ENCODE measurements around the gene COL4A2. TPM values are rescaled to one million over a fixed set of nuclear protein-coding genes. Genes with fewer than 3 reads are reported as not detected.
A peak's percentile ranks its signal among the peaks of the same experiment; 100 is the strongest.
"Not testable (repeated sequence)": the region's sequence is repeated elsewhere in the genome, so short reads cannot be mapped to it uniquely, and the experiment has no call there.

The COL4A2 gene
- total RNA-seq, 1 experiment from 2014 or later: 38.4 TPM

DNA sequence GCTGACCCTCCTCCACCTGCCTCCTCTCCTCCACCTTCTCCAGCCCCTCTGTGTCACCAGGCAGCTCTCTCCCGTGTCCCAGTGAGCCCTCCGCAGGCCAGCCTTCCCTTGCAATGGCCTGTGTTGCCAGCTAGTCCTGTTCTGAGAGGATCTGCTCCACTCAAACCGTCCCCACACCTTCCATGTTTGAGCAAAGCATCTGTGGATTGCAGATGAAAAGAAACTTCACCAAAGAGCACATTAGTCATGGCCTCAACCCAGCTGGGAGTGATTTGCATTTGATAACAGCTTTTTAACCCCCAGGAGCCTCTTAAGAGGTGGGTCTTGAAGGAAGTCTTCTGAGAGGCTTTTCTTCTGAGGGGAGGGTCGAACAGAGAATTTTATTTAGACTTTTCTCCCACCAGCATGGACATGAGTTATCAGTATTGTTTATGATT lies 72.8 kb downstream of the COL4A2 start:
- peak; percentile 10 for DNase-seq (ENCODE audit: low spot score)

DNA sequence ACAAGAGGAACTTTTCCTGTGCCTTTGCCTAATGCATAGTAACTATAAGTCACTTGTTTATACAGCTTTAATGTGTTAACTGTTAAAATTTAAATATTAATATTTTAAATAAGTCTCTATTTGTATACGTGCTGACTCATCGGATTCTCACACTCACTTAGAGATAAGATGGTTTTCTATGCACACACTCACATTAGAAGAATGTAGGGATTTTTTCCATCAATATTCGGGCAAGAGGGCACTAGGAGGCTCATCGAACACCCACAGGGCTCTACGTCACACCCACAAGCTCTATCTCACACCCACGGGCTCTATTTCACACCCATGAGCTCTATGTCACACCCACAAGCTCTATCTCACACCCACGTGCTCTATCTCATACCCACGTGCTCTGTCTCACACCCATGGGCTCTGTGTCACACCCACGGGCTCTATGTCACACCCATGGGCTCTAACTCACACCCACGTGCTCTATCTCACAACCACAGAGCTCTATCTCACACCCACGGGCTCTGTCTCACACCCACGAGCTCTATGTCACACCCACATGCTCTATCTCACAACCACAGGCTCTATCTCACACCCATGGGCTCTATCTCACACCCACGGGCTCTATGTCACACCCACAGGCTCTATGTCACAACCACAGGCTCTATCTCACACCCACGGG lies 73.4 kb downstream of the COL4A2 start:
- DNase-seq (ENCODE audit: low spot score): no peak

DNA sequence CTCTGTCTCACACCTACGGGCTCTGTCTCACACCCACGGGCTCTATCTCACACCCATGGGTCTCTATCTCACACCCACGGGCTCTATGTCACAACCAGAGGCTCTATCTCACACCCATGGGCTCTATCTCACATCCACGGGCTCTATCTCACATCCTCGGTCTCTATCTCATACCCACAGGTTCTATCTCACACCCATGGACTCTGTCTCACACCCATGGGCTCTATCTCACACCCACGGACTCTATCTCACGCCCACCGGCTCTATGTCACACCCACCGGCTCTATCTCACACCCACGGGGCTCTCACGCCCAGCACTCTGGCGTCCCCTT lies 73.9 kb downstream of the COL4A2 start:
- DNase-seq (ENCODE audit: low spot score): no peak

DNA sequence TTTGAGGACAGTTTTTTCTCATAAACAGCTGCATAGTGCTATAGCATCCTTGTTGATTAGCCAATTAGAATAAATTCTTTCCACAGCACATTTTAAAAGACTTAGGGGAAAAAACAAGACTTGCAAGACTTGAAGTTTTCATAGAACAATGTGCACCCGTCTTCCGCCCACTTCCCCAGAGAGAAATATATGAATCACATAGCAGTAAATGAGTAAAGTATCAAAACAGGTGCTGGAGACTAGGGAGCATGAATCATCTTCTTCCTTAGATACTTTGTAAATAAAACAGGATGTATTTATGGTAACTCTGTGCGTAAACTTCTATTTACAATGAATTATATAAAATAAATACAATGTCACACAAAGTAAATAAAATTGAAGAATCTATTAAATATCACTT lies 75.1 kb downstream of the COL4A2 start:
- DNase-seq (ENCODE audit: low spot score): peak; percentile 37

DNA sequence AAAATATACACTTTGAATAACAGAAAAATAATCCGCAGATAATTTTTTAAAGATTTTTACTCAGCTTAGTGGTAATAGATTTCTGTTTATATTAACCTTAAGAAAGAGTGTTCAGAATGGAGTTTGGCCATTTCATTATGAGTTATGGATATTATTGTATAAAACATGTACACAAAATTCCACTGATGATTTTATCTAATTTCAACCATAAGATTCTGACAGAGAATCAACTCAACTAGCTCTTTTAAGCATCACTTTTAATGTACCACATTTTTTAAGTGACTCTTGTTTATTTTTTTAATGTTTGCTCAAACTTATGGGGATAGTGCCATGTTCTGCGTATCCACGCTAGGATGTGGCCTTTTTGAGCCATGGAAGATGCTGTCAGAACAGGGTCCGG lies 75.7 kb downstream of the COL4A2 start:
- no peak for DNase-seq (ENCODE audit: low spot score)

DNA sequence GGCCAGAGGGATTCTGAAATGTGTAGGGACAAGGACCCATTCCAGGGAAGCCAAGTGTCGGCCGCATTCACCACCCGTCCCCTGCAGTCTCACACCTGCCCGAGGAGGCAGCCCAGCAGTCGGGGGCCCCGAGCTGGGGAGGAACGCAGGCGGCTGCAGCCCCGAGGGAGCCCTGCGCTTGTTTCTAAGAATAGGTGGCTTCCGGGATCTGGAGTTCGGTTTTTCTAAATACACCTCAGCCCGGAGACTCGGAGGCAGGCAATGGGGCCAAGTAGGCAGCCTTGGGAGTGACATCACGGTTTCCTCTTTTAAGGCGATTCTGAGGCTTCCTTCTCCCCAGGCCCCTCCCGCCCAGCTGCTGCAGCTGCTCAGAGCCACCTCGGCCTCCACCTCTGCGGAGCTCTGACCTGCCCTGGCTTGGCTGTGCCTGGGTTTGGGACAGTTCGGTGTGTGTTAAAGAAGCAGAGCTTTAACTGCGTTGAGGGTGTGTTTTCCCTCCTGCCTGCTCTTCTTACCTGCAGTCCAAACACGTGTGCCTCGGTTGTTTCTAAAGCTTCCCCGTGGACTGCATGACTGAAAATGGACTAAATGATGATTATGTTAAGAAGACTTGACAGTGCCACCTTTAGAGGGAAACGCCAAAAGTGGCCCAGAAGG lies 80.5 kb downstream of the COL4A2 start:
- DNase-seq (ENCODE audit: low spot score): no peak

DNA sequence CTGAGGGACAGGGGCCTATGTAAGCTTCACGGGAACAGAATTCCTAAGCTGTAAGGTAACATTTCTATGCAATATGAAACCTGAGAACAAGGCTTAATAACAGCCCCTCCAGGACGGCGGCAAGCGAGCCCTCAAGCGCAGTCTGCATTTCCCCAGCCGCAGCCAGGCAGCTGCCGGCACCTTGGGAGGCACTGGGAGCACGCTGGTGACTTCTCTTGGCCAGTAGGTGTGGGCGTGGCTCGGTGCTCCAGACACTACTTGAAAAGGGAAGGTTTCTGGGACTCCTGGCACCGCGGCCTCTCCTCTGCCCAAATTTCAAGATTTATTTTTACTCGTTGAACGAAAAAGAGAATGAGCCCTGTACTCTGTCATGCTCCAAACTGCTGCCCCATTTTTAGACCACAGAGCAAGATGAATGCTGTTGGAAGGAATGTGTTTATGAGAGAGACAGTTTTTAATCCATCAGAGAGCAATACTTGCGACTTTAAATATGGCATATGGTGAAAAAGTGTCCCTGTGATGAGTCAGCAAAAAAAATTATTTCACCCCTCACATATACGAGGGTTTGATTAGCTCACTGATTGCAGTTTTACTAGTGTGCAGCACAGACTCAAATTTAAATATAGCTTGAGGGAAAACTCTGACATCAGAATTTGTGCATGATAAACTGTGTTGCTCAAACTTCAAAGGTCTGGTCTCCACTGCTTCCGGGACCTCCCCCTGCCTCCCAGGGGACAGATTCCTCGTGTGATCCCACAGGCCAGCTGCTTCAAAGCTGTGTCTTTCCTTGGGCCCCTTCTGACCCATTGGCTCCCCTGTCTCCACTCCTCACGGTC lies 81.2 kb downstream of the COL4A2 start:
- no peak for DNase-seq (ENCODE audit: low spot score)

DNA sequence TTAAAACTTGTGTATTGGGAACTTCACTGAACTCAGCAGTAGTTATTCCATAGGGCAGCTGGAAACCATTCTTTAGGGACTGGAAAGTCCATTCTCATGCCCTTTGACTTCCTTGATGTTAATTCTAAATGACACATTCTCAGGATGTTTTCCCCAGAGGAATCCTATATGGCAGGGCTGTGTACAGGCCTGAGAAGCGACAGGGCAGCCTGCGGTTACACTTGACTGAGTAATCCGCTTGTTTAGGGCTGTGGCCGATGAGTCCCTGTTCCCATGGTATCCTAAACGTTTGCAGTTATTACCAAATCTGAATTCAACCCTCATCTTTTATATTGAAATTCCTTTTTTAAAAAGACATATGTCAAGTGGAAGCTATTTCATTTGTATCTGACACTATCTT lies 83.5 kb downstream of the COL4A2 start:
- no peak for DNase-seq (ENCODE audit: low spot score)

DNA sequence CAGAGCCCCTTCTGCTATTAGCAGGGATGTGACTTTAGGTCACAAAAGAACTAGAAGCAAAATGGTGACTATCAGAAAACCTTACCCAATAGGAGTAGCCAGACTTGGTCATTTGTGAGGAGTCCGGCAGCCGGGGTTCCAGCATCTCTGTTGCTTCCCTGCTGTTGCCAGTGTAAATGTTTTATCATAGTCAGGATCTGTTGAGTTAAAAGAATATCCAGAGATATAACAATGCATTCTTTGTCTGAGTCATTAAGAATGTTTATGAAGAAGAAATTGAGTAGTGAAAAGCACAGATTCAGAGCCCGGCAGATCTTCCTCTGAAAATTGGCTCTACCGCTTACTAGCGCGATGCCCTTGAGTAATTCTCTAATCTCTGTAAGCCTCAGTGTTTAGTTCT lies 84.2 kb downstream of the COL4A2 start:
- DNase-seq (ENCODE audit: low spot score): no peak

DNA sequence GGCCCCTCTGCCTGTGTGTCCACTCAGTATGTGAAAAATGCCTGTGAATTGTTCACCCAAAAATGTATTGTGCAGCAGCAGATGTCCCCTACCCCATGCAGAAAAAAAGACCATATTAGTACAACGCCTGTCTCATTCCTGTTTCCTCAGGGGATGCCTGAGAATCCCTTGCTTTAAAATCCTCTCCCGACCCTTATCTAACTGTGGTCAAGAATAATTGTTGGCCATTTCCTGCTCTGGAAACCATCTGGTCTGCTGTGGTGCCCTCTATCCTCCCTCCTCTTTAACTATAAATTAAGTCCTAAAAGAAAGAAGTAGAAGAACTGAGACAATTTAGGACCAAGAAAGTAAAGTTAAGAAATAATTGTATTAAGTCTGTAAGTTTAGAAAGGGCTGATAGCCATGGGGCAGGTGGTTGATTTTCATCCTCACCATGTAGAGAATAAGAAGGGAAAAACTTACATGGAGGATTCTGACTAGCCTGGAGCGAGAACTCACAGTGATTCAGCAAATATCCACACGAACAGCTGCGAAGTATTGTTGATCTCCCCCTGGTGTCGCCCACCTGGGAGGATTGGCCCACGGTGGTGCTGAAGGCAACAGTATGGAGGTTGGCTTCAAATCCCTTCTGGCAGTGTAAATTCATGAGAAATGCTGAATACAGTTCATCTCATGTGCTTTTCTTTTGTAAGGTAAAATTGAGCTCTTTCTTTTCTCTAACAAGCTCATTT lies 85.6 kb downstream of the COL4A2 start:
- no peak for DNase-seq (ENCODE audit: low spot score)

DNA sequence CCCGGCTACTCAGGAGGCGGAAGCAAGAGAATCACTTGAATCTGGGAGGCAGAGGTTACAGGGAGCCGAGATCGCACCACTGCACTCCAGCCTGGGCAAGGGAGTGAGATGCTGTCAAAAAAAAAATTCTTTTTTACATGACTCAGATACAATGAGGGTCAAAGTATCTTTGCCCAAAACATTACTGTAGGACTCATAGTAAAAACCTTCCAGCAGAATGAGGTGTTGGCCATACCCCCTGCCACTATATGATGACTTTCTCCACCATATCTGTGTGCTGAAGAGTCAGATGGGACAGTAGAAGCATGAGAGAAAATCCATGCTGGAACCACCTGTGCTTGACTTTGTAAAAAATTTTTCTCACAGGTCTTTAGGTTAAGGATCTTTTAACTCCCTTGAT lies 86.7 kb downstream of the COL4A2 start:
- no peak for DNase-seq (ENCODE audit: low spot score)

DNA sequence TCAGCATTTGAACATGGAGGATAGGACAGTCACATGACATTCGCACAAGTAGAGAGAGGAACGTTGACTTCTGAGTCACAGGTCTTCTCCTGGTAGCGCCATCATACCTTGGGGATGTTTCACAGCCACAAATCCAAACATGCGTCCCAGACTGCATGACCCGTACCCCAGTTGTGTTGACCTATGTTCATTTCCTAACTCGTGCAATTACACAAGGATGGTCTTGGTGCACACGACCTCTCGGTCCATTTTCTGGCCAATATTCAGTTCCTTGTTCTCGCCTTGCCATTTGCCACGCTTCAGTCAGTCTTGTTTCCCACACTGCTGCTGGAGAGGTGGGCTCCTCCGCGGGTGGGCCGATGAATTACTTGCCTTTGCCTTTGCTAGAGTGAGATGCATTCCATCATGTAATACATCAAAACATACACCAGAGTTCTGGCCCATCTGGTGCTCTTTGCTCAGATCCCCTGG lies 87.3 kb downstream of the COL4A2 start:
- no peak for DNase-seq (ENCODE audit: low spot score)

DNA sequence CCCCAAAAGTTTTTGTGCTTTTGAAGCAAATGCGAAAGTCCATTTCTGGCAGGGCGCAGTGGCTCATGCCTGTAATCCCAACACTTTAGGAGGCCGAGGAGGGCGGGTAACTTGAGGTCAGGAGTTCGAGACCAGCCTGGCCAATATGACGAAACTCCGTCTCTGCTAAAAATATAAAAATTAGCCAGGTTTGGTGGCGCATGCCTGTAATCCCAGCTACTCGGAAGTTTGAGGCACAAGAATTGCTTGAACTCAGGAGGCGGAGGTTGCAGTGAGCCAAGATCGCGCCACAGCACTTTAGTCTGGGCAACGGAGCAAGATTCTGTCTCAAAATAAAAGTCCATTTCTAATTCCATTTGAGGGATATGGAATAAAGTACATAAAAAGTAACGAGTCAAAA lies 88.5 kb downstream of the COL4A2 start:
- not testable (repeated sequence) for DNase-seq (ENCODE audit: low spot score)

DNA sequence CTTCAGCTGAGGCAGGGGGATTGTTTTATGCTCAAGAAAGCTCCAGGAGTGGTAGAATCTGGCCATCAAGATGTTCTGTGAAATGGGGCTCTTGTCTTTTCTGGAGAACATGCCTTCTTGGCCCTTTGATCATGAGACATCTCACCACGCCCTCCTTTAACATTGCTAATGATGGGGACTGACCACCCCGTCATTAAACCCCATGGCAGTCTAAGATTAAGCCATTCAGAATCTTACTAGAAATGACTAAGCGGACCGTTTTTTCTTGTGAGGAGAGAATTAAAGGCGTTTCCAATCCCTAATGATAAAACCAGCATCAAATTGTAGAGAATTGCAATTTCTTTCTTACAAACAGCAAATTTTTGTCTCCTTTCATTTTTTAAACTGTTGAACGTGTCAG lies 89.4 kb downstream of the COL4A2 start:
- no peak for DNase-seq (ENCODE audit: low spot score)

DNA sequence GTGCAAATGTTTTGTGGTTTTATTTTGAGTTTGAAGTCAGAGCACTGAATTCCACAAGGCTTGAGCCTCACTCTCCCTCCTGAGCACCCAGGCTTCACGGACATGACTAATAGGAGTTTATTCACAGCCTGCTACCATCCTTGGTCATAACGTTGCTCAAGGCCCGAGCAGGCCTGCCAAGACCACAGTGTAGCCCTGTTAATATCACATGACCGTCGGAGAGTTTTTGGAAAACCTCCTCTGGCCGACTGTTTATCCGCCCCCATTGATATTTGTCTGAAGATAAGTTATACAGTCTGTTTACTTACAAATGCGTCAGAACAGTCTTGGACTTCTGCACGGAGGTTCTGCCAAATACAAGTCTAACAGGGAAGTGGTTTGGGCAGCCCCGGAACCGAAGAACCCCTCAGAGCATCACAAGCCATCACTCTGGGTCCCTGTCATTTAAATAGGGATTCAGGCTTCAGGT lies 89.9 kb downstream of the COL4A2 start:
- no peak for DNase-seq (ENCODE audit: low spot score)

DNA sequence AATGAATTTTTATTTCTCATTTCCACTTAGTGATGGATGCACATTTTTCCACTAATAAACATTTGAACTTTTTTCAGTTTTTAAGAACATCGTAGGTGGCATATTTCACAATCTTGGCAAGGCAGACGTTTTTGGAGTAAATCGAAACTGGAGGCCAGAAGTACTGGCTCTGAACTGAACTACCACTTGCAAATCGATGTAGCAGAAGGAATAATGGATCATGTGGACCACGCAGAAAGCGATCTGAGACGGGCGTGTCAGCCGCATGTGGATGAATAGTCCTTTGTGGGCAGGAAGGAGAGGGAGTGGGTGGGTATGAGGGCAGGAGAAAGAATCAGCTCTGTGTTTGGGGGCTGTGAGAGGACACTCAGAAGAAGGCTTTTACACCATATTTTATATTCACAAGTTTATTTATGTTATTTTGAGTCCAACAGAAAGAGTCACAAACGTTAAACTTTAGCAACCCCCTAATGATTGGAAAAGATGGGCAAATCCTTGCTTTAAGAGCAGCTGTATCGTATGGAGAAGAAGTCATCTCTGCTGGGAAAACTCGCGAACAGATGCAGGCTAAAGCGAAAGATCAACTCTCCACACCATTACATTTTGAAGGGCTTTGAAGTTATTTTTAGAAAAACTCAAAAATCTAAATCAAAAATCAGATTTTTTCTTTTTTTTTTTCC lies 90.5 kb downstream of the COL4A2 start:
- DNase-seq (ENCODE audit: low spot score): no peak

DNA sequence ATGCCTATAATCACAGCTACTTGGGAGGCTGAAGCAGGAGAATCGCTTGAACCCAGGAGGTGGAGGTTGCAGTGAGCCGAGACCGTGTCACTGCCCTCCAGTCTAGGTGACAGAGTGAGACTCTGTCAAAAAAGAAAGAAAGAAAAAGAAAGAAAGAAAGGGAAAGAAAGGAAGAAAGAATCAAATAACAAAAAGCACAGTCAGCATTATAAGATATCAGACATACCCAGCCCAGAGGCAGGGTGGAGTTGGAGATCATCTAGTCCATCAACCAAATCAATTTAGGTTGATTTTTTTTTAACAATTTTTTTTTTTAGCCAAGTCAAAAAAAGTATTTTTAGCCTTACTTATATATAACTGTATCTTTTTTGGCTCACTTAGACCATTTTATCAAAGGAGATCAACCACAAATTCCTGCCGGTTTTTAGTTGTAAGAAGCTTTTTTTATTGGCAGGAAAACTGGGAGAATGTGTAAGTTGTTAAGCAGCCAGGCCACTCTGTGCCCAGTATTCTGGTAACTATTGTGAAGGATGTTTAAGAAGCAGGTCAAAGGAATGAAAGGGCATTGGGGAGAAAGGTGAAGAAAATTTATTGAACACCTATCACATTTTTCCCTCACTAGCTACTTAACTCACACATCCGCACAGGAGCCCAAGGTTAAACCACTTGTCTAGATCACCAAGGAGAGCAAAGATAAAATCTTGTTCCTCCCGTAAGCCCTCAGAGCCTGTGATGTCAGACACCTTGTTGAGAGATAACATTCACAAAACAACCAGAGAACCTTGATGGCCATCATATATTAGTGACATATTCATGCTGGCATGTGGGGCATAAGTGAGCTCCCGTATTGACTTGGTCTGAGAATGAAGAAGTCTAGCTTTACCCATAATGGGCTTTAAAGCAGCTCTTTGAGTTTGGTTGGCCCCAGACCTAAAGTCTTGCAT lies 91.8 kb downstream of the COL4A2 start:
- DNase-seq (ENCODE audit: low spot score): peak; percentile 17

DNA sequence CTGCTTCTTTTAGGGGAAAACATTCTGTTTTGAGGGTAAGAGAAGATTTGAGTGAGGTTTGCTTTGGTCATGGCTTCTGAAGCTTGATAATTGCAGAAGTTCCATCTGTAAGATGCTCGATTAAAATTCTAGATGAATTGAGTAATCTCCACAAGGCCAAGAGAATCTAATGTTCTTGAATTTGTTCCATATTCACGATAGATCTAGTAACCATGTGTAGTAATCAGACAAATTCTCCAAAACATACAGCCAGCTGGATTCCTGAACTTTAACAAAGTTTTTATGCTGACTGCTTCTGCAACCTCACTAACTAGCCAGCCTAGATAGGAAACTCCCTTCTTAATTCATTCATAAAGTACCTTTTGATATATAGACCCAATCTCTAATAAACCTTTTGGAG lies 92.7 kb downstream of the COL4A2 start:
- DNase-seq (ENCODE audit: low spot score): no peak

DNA sequence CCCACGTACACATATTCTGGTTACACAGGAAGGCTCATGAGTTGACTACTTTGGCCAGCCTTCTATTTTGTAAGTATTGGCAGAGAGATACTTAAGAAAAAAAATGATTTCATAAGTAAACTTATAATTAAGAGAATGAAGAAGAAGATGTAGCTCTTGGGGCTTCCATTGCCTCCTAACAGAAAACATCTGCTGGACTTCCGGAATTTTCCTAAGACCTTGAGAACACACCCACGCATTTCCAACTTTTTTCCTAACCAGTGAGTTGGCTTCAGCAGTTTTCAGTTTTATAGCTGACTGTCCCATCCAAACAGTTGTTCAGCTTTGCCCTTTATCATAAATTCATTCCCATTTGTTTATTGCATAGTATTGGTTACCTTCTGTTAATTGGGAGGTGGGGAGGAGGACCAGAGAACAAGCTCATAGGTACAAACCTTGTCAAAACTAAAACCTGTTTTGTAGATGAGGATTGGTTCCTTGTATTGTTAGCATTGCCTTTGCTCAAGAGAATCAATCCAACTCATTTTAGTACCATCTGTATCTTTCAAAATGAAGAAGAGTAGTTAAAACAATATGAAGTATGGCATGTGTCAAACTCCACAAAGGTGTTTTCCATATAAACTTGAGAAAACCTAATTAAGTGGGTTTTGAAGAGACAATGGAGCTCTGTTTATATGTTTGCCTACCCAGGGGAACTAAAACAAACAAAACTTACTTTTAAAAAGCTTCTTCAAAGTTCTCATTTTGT lies 93.9 kb downstream of the COL4A2 start:
- DNase-seq (ENCODE audit: low spot score): no peak
